K562 (cell line): Measurements from ENCODE around the gene PI4K2A.
A peak's percentile ranks its signal among the peaks of the same experiment; 100 is the strongest.

Experiments
- CAMTA2 ChIP-seq: fragments of 250-450 bp; sonication (Bioruptor Pico); conservative IDR thresholded peaks from 2 replicates; pipeline ENCODE4 v1.5.1; 2022
- MAX ChIP-seq: sonication (generic); formaldehyde crosslinking; IDR thresholded peaks from 2 replicates; pipeline ENCODE4 v1.9.0; 2022; ENCODE audit warnings: mild to moderate bottlenecking, missing genetic modification reagents
- MCM2 ChIP-seq: fragments of 450-650 bp; IDR thresholded peaks from 2 replicates; pipeline ENCODE4 v1.6.1; 2017; ENCODE audit warnings: low read depth, mild to moderate bottlenecking
- MEF2A ChIP-seq: IDR thresholded peaks from 2 replicates; pipeline ENCODE4 v1.6.1; 2011; ENCODE audit warnings: low read depth, mild to moderate bottlenecking, low read length, moderate library complexity; ENCODE audit not compliant: control insufficient read depth
- POLR2AphosphoS5 ChIP-seq: IDR thresholded peaks from 2 replicates; pipeline ENCODE4 v1.6.1; 2011; ENCODE audit warnings: mild to moderate bottlenecking, low read depth, low read length, moderate library complexity; ENCODE audit not compliant: control insufficient read depth, insufficient read depth
- POLR2G ChIP-seq: fragments of 200-400 bp; formaldehyde crosslinking; IDR thresholded peaks from 2 replicates; pipeline ENCODE4 v1.6.1; 2017; ENCODE audit warnings: low read depth, mild to moderate bottlenecking, antibody characterized with exemption, low read length, moderate library complexity
- TBL1XR1 ChIP-seq, 2 experiments: IDR thresholded peaks; 2 replicates each; pipeline ENCODE4 v1.6.1; 2012; ENCODE audit warnings: improper control_type of control experiment in 2 of 2, low read length in 2 of 2, mild to moderate bottlenecking in 1 of 2
- TCF7L2 ChIP-seq: fragments of 150-350 bp; IDR thresholded peaks from 2 replicates; pipeline ENCODE4 v1.6.1; 2016; ENCODE audit warnings: low read depth, mild to moderate bottlenecking, low read length, moderate library complexity
- ZNF561 ChIP-seq: fragments of 450-650 bp; formaldehyde crosslinking; conservative IDR thresholded peaks from 2 replicates; pipeline ENCODE4 v1.4.0; 2020; ENCODE audit warnings: mild to moderate bottlenecking, moderate library complexity
- ZNF707 ChIP-seq: fragments of 250-450 bp; sonication (Bioruptor Pico); conservative IDR thresholded peaks from 2 replicates; pipeline ENCODE4 v1.8.0; 2022; ENCODE audit warnings: inconsistent platforms, mild to moderate bottlenecking, moderate library complexity
- TF ChIP-seq, protein P1 (sequence below), 2 experiments: fragments of 450-650 bp; IDR thresholded peaks; 2 replicates each; pipeline ENCODE4 v1.6.1; 2018; ENCODE audit warnings: mild to moderate bottlenecking in 2 of 2, low read depth in 1 of 2; ENCODE audit not compliant: partially characterized antibody in 2 of 2
- TF ChIP-seq, protein P2 (sequence below), 3 experiments: IDR thresholded peaks in 2 of 3; conservative IDR thresholded peaks in 1 of 3; 2 replicates each; pipeline ENCODE4 v1.5.1; 2011 to 2012; ENCODE audit warnings: low read length in 3 of 3, mild to moderate bottlenecking in 3 of 3, control low read depth in 2 of 3, improper control_type of control experiment in 1 of 3, inconsistent platforms in 1 of 3, low read depth in 1 of 3, mixed read lengths in 1 of 3, moderate library complexity in 1 of 3; ENCODE audit not compliant: insufficient read depth in 2 of 3

DNA sequence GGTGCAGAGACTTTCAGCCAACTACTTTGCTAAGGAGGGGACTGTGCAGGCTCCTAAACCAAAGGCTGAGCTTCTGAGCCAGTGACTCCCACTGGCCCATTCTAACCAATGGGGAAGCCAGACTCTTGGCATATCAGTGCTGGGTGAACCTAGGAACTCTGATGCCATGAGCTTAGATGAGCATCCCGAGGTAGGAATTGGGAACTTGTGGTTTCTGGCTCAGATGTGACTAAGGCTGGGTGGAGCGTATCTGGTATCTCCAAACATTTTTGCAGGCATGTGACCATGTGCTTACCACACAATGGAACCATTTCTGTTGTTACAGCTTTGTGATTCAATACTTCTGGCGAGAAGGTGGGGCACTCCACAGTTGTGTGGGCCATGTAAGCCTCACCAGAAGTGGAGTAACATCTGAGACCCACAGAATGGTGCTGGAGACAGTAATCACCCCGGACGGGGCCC is 49.1 kb downstream of the PI4K2A start:
- TF ChIP-seq TCF7L2 = no peak
- no peak for TF ChIP-seq CAMTA2 (CRISPR knock-in tag)
- TF ChIP-seq, protein P1, sequence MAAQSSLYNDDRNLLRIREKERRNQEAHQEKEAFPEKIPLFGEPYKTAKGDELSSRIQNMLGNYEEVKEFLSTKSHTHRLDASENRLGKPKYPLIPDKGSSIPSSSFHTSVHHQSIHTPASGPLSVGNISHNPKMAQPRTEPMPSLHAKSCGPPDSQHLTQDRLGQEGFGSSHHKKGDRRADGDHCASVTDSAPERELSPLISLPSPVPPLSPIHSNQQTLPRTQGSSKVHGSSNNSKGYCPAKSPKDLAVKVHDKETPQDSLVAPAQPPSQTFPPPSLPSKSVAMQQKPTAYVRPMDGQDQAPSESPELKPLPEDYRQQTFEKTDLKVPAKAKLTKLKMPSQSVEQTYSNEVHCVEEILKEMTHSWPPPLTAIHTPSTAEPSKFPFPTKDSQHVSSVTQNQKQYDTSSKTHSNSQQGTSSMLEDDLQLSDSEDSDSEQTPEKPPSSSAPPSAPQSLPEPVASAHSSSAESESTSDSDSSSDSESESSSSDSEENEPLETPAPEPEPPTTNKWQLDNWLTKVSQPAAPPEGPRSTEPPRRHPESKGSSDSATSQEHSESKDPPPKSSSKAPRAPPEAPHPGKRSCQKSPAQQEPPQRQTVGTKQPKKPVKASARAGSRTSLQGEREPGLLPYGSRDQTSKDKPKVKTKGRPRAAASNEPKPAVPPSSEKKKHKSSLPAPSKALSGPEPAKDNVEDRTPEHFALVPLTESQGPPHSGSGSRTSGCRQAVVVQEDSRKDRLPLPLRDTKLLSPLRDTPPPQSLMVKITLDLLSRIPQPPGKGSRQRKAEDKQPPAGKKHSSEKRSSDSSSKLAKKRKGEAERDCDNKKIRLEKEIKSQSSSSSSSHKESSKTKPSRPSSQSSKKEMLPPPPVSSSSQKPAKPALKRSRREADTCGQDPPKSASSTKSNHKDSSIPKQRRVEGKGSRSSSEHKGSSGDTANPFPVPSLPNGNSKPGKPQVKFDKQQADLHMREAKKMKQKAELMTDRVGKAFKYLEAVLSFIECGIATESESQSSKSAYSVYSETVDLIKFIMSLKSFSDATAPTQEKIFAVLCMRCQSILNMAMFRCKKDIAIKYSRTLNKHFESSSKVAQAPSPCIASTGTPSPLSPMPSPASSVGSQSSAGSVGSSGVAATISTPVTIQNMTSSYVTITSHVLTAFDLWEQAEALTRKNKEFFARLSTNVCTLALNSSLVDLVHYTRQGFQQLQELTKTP (IDR thresholded peaks at IDR 0.05; ENCODE audit: low read depth in 1 of 2, partially characterized antibody in 2 of 2) = no peak
- no peak for TF ChIP-seq MCM2
- no peak for TF ChIP-seq ZNF707 (CRISPR knock-in tag)
- no peak for TF ChIP-seq TBL1XR1 (IDR thresholded peaks at IDR 0.05; ENCODE audit: low read length in 2 of 2)
- TF ChIP-seq ZNF561 (CRISPR knock-in tag) = 0 out of 2 replicates have a peak, but pooled peaks have one; percentile 3
- TF ChIP-seq MEF2A = no peak
- TF ChIP-seq POLR2AphosphoS5 = no peak
- TF ChIP-seq, protein P2, sequence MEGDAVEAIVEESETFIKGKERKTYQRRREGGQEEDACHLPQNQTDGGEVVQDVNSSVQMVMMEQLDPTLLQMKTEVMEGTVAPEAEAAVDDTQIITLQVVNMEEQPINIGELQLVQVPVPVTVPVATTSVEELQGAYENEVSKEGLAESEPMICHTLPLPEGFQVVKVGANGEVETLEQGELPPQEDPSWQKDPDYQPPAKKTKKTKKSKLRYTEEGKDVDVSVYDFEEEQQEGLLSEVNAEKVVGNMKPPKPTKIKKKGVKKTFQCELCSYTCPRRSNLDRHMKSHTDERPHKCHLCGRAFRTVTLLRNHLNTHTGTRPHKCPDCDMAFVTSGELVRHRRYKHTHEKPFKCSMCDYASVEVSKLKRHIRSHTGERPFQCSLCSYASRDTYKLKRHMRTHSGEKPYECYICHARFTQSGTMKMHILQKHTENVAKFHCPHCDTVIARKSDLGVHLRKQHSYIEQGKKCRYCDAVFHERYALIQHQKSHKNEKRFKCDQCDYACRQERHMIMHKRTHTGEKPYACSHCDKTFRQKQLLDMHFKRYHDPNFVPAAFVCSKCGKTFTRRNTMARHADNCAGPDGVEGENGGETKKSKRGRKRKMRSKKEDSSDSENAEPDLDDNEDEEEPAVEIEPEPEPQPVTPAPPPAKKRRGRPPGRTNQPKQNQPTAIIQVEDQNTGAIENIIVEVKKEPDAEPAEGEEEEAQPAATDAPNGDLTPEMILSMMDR (IDR thresholded peaks at IDR 0.05 in 2 of 3, conservative IDR thresholded peaks at IDR 0.05 in 1 of 3; ENCODE audit: insufficient read depth in 2 of 3, low read depth in 1 of 3, low read length in 3 of 3) = no peak
- peak; percentile 79 for TF ChIP-seq MAX
- TF ChIP-seq POLR2G = no peak
